BE2C (cell line): ENCODE measurements around the gene IL18R1.

Experiments used
- DNase-seq: peaks from one replicate; pipeline ENCODE4 v3.0.0-alpha.2; 2020
- H3K27me3 ChIP-seq: fragments of 250-450 bp; sonication (Bioruptor Pico); 2 replicates; pipeline ENCODE4 v1.5.1; 2020; ENCODE audit warnings: mild to moderate bottlenecking
- H3K36me3 ChIP-seq: fragments of 250-450 bp; sonication (Bioruptor Pico); 2 replicates; pipeline ENCODE4 v1.5.1; 2020; ENCODE audit warnings: mild to moderate bottlenecking
- H3K4me1 ChIP-seq: fragments of 250-450 bp; sonication (Bioruptor Pico); 2 replicates; pipeline ENCODE4 v1.5.1; 2020
- H3K4me3 ChIP-seq: 2 replicates; pipeline ENCODE4 v1.5.1; 2011; ENCODE audit warnings: low read depth, low read length
- H3K9me3 ChIP-seq: fragments of 250-450 bp; sonication (Bioruptor Pico); 2 replicates; pipeline ENCODE4 v1.5.1; 2020
- CTCF ChIP-seq: IDR thresholded peaks from 2 replicates; pipeline ENCODE4 v1.5.1; 2012; ENCODE audit warnings: mild to moderate bottlenecking, low read depth, low read length

Gene IL18R1

GRCh38 chr2:102434655-102435381 lies 79.2 kb downstream of the IL18R1 start:
- H3K36me3 ChIP-seq: no peaks in the 10 kb centered on the region
- H3K27me3 ChIP-seq: no peaks in the 10 kb centered on the region
- TF ChIP-seq CTCF: no peak
- DNase-seq: no peak
- H3K9me3 ChIP-seq: no peaks in the 10 kb centered on the region
- no peak overlapping the region for H3K4me3 ChIP-seq
- no peaks in the 10 kb centered on the region for H3K4me1 ChIP-seq

- TF ChIP-seq CTCF: no peak
- Histone ChIP-seq H3K4me1 (no peaks in the 10 kb centered on the region), H3K27me3 (no peaks in the 10 kb centered on the region), H3K4me3 (no peak overlapping the region), H3K36me3 (no peaks in the 10 kb centered on the region), H3K9me3 (no peaks in the 10 kb centered on the region)
- DNase-seq: no peak
Observed at GRCh38 chr2:102435741-102436140, 80.1 kb downstream of the IL18R1 start.

- H3K27me3 ChIP-seq: no peaks in the 10 kb centered on the region
- no peaks in the 10 kb centered on the region for H3K4me1 ChIP-seq
- no peak overlapping the region for H3K4me3 ChIP-seq
- no peak for TF ChIP-seq CTCF
- no peaks in the 10 kb centered on the region for H3K9me3 ChIP-seq
- no peaks in the 10 kb centered on the region for H3K36me3 ChIP-seq
- DNase-seq: no peak
Observed at GRCh38 chr2:102436323-102436722, 80.7 kb downstream of the IL18R1 start.

- H3K36me3 ChIP-seq: no peaks in the 10 kb centered on the region
- no peak for DNase-seq
- TF ChIP-seq CTCF: no peak
- H3K4me1 ChIP-seq: no peaks in the 10 kb centered on the region
- no peaks in the 10 kb centered on the region for H3K27me3 ChIP-seq
- H3K9me3 ChIP-seq: no peaks in the 10 kb centered on the region
- H3K4me3 ChIP-seq: no peak overlapping the region
Observed at GRCh38 chr2:102437122-102437521, 81.5 kb downstream of the IL18R1 start.

- Histone ChIP-seq H3K9me3 (no peaks in the 10 kb centered on the region), H3K4me1 (no peaks in the 10 kb centered on the region), H3K4me3 (no peak overlapping the region), H3K36me3 (no peaks in the 10 kb centered on the region), H3K27me3 (no peaks in the 10 kb centered on the region)
- DNase-seq: no peak
- TF ChIP-seq CTCF: no peak
Observed at GRCh38 chr2:102438111-102438510, 82.5 kb downstream of the IL18R1 start.

GRCh38 chr2:102438578-102438977 lies 83.0 kb downstream of the IL18R1 start:
- no peaks in the 10 kb centered on the region for H3K9me3 ChIP-seq
- no peak for DNase-seq
- H3K4me1 ChIP-seq: no peaks in the 10 kb centered on the region
- H3K4me3 ChIP-seq: no peak overlapping the region
- TF ChIP-seq CTCF: no peak
- no peaks in the 10 kb centered on the region for H3K27me3 ChIP-seq
- H3K36me3 ChIP-seq: no peaks in the 10 kb centered on the region
